HG03045 (cell line): ENCODE measurements around the gene CLDN18.

Source experiments
- ATAC-seq: cut with Tn5 transposase; IDR thresholded peaks from one replicate; pipeline ENCODE4 v1.9.1; 2021; ENCODE audit warnings: mild to moderate bottlenecking, moderate library complexity; ENCODE audit not compliant: unreplicated experiment

Gene CLDN18

DNA sequence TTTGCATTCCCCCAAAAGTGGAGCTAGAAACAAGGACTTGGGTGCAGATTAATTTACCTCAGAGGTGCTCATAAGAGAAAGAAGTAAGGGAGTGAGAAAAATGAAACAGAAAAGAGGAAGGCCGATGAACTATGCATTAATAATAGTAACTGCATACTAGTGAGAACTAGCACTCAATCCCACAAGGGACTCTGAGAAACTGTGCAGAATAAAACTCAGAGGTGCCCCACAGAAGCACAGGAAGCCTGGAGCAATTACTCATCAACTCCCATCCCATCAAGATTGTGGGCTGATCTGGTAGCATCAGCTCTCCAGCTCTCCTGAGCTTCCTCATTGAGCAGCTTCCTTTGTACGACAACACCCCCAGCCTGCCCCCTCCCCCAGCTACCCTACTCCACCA is 50.8 kb downstream of the CLDN18 start:
- no peak for ATAC-seq

DNA sequence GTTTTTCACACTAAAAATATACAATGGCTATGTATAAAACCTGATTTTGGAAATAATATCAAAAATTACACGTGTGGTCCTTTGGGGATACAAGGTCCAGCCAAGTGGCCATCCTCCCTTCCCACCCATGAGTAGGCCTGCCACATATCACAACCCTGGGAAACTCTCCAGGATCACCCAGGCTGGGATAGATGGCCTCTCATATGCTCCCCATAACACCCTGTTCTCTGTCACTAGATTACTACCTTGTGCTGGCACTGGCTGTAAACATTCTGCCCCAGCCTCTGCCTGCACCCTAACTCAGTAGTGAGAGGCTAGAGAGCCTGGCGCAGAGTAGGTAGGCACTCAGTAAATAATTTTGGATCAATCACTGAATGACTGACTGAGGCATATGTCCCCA is 52.1 kb downstream of the CLDN18 start:
- no peak for ATAC-seq

DNA sequence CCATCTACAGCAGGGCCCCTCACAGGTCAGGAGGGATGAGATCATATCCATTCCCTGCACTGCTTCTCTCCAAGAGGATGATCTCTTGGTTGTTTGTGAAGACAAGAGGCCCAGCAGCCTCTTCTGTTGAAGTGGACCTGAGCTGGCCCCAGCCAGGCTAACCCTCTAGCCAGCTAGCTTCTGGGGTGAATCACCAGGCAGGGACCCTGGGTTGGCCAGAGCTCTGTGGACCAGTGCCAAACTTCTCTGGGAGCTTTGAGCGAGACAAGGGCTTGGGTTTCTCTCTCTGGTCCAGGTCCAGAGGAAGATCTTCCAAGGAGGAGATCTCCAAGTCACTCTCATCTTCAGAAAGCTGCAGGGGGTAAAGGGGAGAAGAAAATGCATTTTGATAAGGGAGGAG is 52.7 kb downstream of the CLDN18 start:
- no peak for ATAC-seq

DNA sequence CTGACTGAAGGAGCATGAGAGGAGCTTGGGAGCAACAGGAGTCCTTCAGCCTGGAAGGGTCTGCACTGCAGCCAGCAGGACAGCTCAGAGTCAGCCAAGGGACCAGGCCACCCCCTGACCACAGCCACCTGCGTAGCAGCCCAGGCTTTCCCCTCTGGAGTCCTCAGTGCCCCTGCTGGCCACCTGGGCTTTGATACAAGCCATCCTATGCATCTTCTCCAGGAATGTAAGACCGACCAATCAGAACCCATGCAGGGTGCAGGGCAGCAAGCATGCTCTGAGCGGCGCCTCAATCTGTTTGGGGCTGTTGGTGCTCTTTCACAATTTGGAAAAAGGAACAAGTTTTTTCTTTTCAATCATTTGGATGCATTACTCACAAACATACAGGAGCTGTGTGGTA is 53.5 kb downstream of the CLDN18 start:
- ATAC-seq: no peak

DNA sequence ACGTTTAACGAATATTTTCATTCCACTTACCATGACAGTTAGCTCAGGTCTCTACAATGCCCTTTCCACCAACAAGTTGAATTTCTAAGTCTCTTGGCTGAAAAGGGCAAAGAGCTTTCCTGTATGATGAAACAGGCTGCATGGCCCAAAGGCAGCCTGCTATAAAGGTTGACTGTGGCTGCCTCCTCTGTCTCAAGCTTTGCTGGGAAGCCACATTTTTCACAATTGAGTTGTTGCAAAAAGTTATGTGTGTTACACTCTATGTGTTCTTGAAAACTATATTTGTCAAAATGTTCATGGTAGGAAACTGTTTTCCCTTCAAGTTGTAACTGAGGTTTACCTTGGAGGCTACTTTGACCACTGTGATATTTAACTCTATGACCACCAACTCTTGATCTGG is 56.0 kb downstream of the CLDN18 start:
- ATAC-seq: no peak

DNA sequence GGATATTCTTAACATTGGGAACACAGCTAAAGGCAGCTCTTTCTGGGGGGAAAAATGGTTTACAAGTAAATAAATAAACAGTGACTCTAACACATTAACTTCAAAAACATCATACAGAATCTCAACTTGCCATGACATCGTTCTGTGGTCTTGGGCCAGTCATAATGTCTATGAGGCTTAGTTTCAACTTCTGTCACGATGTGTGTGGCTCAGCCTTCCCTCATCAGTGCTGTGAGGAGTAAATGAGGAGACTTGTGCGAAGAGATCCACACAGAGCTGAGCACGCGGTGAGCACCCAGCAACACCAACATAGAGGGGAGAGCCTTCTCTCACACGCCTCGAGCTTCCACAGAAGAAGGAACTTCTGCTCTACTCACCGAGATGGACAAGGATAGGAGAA is 56.4 kb downstream of the CLDN18 start:
- peak; percentile 93 for ATAC-seq

DNA sequence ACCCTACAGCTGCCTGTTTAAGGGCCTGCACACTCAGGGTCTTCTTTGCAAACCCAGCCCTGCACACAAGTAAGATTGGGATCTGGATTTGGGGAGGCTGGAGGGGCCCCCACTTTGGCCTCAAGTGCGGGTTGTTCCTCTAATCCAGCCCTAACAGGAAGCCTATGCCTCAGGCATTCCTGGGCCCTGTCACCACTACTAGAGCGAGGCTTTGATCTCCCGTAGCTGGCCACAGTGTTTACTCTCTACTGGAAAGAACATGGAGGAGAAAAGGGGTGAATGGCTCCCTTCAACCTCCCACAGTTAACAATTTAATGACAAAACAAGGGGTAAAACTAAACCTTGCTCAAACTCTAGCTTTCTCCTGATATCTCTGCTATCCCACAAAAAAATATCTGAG is 57.0 kb downstream of the CLDN18 start:
- ATAC-seq: no peak

DNA sequence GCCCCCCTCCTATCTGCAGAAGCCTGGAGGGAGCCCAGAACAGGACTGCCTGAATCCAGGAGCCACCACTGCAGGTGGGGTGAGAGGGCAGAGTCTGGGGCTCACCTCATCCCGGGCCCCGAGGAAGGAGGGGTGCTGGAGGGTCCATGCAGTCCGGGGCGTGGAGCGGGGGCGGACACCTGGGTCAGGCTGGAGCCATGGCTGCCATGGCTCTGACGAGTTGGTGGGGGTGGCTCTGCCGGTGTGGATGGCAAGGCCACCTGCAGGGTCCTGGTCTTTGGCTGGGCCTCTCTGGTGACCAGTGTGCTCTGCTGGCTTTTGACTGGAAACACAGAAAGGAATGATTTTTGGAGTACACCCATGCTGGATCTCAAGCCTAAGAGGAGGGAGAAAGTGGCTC is 58.1 kb downstream of the CLDN18 start:
- no peak for ATAC-seq

DNA sequence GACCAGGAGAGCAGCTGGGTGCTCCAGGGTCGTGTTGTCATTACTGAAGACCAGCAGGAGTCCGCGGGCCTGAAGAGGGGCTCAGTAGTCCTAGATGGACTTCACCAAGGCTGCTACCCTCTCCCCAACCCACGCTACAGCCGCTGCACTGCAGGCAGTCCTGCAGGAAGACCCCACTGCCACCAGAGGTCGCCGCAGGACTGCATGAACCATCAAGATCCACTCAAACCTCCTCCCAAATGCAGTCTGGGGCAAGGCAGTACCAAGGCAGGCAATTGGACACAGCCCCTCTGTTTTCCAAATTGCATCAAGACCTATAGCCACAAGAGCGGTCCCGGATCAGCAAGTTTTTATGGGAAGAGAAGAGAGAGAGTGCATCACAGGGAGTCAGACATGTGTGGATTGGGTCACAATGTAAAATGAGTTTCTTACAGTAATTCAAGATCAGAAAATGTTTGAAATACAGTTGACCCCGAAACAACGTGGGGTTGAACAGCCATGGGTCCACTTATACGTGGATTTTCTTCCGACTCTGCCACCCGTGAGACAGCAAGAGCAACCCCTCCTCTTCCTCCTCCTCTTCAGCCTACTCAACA is 58.7 kb downstream of the CLDN18 start:
- peak; percentile 77 for ATAC-seq

DNA sequence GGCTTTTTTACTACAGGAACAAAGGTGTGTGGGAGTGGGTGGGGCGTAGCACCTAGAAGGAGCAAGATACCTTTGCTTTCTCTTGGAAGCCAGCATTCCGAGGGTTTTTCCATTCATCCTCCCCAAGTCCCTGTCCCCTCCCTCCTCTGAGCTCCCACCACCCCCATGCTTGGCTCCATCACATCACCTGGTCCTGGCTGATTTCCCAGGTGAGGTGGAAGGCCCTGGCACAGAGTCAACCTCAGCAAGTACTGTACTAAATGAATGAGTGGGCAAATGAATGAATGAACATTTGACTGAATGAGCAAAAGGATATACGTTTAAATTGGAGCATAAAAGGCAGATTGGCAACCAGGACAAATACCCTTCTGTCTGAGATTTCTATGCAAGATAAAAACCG is 60.0 kb downstream of the CLDN18 start:
- ATAC-seq: no peak

DNA sequence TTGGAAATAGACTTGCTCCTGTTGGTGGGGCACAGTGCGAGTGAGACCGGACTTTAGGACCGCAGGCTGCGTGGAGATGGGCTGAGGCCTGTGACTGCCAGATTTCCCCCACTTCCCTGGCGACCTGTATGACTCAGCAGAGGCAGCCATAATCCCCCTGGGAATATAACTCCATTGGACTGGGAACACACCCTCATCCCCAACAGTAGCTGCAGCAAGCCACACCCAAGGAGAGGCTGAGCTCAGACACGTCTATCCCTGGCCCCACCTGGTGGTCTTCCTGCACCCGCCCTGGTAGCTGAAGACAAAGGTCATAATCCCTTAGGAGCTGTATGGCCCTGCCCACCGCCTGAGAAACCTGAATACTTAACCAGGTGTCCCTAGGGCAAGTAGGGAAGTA is 62.8 kb downstream of the CLDN18 start:
- ATAC-seq: no peak

DNA sequence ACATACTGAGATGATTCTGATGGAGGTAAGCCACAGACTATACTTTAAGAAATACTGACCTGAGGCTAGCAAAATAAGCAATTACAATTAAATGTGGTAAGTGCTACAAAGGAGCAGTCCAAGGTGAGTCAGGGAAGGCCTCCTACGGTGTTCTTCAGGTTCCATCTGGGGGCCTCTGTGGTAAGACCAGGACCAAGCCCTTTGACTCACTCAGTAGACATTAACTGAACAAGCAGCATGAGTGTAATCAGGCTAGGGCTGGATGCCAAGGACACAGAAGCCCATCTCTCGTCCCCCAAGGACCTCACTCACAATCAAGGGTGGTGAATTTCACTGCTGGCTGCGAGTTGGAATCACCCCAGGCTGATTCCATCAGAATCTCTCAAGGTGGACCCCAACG is 68.1 kb downstream of the CLDN18 start:
- ATAC-seq: no peak

DNA sequence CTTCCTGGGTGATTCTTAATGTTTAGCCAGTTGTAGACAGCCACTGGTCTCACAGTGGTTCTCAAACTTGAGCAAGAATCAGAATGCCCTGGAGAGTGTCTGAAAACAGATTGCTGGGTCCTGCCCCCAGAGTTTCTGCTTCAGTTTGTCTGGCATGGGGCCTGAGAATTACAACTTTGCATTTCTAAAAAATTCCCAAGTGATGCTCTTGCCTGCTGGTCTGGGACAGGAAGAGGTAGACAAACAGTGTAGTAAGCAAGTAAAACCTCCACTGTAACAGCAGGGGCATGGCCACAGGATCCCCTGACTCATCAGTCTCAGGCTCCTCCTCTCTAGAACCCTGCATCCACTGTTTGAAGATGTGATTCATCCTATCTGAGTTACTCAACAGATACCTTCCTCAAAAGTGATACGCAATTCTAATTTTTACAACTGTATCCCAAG is 69.0 kb downstream of the CLDN18 start:
- ATAC-seq: no peak

DNA sequence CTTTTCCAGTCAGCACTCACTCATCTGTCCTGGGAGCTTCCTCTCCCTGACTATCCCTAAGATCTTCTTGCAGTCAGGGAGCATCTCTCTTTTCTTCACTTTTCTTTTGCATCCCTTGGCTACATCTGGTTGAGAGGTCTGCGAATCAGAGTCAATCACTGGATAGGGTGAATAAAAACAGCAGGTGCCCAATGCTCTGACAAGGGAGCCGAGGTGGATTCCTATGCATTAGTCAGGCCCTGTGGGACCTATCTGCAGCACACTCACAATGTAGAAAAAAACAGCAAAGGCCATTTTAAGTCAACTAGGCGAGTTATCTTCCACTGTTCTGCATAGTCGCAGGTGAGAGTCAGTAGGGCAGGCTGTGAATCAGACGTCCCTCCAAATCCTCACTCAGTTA is 69.9 kb downstream of the CLDN18 start:
- no peak for ATAC-seq

DNA sequence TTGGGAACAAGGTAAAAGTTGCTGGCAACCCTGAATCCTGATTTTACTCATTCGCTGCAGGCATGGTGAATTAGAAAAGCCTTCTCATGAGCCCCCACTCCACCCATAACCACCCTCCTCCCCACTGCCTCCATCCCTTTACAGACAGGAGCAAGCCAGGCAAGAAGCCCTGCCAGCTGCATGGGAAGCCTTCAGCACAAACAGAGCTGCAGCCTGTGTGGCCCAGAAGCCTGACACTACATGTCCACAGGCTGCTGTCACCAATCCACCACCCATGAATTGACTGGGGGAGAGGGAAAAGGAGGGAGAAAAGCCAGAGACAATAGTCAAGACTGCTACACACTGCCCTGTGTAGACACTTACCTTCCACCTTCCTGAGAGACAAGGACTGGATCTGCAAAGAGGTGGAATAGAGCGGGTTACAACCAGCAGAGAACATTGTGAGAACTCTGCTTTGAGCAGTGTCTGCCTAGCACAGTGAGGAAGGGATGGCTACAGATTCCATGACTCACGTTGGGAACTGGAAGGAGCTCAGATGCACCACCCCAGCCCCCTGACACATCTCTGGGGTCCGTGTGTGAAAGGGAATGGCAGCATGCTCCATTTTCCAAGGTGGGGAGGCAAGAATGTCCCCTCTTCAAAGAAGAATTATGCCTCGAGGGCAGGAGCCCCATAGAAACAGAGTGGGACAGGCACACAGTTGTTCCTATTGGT is 71.6 kb downstream of the CLDN18 start:
- ATAC-seq: no peak

DNA sequence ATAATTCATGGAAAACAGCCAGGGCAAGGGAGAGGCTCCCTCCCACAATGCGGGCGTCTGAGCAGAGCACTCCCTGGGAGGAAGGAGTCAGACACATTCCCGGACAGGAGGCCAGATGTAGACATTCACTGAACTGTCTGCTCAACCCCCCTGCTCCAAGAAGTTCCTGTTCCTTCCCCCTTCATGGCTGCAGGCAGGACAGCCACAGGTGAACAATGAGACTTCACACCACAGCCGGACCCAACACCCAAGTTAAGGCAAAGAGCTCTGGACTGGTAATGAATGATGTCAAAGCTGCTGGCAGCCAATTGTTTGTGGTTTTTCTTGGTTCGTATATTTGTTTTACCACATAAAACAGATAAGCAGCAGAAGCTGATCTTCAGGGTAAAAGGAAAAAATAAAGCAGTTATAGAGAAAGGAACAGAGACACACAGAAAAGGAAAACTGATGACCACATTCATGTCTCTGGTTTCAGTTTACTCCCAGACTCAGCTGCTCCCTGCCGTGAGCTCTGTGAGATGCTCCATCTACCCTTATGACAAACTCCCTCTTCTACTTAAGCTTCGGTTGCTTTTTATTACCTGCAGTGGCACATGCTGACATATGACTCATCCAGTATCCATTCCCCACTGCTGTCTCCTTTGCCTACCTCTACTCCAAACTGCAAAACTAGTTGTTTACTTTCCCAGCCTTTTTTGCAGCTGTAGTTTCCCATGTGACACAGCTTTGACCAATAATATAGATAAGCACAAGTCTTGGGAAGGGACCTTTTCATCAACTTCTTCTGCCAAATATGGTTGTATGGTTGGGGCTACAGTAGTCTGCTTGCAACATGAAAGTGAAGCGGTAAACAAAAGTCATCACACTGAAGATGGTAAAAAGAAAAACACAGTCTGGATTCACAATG is 72.4 kb downstream of the CLDN18 start:
- no peak for ATAC-seq

DNA sequence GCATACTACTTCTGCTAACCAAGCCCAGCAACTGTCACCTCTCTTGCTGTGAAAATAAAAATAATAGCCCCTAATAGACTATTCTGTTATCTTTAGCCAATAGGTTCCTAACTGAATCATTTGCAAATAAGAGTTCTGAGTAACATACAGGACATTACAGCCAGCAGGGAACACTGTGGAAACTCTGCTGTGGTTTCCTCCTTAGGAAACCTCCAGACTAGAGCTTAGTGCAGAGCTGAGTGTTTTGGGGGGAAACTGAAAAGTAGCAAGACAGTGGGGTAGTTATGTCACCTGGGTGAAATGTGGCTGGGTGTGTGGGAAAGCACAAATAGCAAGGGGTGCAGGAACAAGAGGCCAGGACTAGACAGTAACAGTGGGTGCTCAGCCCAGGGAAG is 73.0 kb downstream of the CLDN18 start:
- ATAC-seq: no peak
